ENCODE measurements around the gene RPEL1. TPM values are rescaled to one million over a fixed set of nuclear protein-coding genes. Genes with fewer than 3 reads are reported as not detected.
"Not testable (repeated sequence)": the region's sequence is repeated elsewhere in the genome, so short reads cannot be mapped to it uniquely, and the experiment has no call there.

RPEL1 gene
- polyA plus RNA-seq, 4 donors, result 0.11 to 0.21 (median 0.16) TPM

DNA sequence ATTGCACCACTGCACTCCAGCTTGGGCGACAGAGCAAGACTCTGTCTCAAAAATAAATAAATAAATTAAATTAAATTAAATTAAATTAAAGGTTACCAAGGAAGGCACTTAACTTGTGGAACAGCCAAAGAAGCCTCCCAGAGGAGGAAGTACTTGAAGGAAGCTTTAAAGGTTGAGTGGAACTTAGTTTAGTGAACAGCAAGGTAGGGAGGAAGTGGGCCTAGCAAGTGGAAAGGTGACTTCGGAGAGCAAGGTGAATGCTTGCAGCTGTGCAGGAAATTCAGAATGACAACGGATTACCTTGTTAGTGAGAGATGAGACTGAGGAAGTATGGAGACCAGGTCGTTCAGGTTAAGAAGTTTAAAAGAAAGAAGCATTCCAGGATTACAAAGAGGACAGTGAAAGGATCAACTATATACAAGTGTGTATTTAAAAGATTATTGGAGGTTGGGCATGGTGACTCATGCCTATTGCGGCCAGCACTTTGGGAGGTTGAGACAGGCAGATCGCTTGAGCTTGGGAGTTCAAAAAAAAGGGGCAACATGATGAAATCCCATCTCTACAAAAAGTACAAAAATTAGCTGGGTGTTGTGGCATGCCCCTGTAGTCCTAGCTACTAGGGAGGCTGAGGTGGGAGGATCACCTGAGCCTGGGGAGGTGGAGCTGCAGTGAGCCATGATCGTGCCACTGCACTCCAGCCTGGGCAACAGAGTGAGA is 12.8 kb upstream of the RPEL1 start:
- DNase-seq (ENCODE audit: low read depth in 4 of 4, low spot score in 3 of 4), result no peak

DNA sequence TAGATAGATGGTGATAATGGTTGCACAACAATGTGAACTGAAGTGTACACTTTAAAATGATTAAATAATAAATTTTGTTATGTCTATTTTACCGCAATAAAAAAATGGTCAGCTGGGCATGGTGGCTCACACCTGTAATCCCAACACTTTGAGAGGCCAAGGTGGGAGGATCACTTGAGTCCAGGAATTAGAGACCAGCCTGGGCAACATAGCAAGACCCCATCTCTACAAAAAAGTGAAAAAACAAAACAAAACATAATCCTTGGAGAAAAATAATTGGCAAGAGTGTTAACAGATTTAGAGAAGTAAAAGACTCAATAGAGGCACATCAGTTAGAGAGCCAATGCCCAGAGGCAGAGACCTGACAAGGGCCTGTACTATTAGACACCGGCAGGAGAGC is 9.9 kb upstream of the RPEL1 start:
- DNase-seq (ENCODE audit: low read depth in 4 of 4, low spot score in 3 of 4), result no peak

DNA sequence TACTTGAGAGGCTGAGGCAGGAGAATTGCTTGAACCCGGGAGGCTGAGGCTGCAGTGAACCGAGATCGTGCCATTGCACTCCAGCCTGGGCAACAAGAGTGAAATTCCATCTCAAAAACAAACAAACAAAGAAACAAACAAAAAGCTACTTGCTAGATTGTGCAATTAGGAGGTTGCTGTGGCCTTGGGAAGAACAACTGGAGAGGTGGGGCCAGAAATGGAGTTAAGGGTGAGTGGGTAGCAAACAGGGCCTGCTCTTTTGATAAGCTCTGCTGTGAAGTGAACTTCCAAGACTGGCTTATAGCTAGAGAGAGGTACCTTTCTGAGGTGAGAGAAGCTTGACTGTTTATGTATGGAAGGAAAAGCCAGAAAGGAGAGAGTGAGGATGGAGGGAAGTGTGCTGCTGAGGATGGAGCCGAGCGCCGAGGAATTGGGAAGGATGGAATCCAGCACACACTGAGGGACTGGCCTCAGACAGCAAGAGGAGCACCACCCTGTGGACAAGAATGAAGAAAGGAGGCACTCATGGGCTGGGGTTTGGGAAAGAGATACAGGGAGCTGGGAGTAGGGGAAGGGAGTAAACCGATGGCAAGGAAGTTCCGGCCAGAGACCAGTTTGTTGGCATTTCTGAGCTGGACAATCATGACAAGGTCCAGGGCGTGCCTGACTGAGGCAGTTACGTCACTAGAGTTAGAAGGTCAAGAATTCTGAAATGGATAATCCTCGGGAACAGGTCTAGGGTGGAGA is 7.0 kb upstream of the RPEL1 start:
- DNase-seq (ENCODE audit: low read depth in 4 of 4, low spot score in 3 of 4), result no peak

DNA sequence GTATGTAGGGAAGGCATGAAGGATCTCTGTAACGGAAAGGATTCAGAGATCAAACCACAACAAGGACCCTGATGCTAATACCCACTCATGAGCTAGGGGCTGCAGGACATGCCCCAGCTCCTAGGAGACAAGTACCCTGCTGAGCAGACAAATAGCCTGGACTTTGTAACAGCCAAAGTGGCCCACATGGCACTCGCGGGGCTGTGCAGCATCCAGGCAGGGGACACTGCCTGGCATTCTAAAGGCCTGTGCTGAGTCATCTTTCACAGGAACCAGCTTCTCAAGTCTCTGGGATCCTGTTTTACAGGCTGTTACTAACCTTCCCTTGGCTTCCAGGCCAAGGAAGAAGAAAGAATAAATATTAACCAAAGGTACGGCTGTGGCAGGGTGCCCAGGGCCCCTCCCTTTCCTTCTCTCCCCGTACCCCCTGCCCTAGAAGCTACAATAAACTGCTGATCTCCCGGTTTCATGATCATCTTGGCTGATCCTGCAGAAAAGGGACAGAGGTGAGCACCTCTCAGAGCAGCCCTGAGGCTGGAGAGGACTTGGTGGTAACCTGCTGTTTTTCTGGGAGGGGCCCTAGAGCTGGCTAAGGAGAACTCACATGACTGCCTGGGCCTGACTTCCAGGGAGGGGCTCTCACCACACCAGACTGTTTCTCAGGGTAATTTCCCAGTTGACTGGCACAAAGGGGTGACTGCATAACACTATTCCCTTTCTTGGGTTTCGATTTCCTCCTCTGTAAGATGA is 4.2 kb upstream of the RPEL1 start:
- DNase-seq (ENCODE audit: low read depth in 4 of 4, low spot score in 3 of 4), result peak in 1 of 4 donors; percentile 41

DNA sequence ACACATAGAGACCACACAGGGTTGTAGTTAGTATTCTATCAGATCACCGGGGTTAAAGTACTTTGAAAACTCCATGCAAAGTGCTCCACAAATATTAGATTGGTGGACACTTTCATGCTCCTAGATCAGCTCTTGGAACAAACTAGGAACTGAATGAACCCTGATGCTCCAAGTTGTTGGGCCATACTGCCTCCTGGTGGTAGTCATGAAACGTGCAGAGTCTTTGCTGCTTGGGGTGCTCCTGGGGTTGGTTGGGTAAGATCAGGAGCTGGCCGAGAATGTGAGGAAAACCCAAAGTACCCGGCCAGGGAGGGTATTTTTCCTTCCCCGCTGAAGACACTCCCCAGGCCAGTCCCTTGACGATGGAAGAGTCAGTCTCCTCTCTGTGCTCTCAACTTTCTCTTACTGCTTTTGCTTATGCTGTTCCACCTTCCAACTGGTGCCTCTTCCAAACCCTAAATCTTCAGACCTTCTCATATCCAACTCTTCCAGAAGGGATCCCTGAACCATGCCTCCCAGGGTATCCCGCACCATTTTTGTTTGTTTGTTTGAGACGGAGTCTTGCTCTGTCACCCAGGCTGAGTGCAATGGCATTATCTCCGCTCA is 918 bp upstream of the RPEL1 start:
- DNase-seq (ENCODE audit: low read depth in 4 of 4, low spot score in 3 of 4), result peak in 3 of 4 donors; percentile 45 to 64 (median 56)

DNA sequence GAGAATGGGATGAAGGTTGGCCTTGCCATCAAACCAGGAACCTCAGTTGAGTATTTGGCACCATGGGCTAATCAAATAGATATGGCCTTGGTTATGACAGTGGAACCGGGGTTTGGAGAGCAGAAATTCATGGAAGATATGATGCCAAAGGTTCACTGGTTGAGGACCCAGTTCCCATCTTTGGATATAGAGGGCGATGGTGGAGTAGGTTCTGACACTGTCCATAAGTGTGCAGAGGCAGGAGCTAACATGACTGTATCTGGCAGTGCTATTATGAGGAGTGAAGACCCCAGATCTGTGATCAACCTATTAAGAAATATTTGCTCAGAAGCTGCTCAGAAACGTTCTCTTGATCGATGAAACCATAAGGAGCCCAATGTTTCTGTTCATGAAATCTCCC is 637 bp downstream of the RPEL1 start:
- DNase-seq (ENCODE audit: low read depth in 4 of 4, low spot score in 3 of 4), result no peak

DNA sequence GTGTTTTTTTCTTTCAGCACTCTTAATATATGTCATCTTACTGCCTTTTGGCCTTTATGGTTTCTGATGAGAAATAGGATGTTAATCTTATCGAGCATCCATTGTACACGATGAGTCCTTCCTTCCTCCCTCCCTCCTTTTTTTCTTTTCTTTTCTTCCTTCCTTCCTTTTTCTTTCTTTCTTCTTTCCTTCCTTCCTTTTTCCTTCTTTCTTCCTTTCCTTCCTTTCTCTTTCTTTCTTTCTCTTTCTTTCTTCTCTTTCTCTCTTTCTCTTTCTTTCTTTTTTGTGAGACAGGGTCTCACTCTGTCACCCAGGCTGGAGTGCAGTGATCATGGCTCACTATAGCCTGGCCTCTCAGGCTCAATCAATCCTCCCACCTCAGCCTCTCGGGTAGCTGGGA is 8.4 kb downstream of the RPEL1 start:
- DNase-seq (ENCODE audit: low read depth in 4 of 4, low spot score in 3 of 4), result no peak

DNA sequence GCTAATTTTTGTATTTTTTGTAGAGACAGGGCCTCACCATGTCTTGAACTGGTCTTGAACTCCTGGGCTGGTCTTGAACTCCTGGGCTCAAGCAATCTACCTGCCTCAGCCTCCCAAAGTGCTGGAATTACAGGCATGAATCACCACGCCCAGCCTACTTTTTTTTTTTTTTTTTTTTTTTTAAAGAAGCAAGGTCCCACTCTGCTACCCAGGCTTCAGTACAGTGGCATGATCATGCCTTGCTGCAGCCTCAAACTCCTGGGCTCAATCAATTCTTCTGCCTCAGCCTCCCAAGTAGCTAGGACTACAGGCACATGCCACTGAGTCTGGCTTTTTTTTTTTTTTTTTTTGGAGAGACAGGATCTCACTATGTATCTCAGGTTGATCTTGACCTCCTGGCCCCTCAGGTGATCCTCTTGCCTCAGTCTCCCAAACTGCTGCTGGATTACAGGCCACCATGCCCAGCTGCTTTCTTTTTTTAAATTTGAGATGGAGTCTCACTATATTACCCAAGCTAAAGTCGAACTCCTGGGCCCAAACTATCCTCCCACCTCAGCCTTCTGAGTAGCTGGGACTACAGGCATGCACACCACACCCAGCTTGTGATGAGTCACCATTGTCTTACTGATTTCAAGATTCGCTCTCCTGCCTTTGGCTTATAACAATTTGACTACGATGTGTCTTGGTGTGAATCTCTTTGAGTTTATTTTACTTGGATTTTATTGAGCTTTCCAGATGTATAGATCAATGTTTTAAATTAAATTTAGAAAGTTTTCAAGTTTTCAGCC is 9.0 kb downstream of the RPEL1 start:
- DNase-seq (ENCODE audit: low read depth in 4 of 4, low spot score in 3 of 4), result no peak

DNA sequence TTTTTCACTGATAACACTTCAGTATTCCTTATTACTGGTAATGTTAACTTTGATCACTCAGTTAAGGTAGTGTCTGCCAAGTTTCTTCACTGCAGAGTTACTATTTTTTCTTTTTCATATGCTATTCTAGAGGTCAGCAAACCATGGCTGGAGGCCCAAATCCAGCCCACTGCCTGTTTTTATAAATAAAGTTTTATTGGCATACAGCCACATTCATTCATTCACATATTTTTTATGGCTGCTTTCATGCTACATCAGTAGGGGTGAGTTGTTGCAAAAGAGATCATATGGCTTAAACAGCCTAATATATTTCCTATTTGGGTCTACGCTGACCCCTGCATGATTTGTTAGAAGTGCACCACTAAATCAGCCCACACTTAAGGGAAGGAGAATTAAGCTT is 10.9 kb downstream of the RPEL1 start:
- no peak for DNase-seq (ENCODE audit: low read depth in 4 of 4, low spot score in 3 of 4)

DNA sequence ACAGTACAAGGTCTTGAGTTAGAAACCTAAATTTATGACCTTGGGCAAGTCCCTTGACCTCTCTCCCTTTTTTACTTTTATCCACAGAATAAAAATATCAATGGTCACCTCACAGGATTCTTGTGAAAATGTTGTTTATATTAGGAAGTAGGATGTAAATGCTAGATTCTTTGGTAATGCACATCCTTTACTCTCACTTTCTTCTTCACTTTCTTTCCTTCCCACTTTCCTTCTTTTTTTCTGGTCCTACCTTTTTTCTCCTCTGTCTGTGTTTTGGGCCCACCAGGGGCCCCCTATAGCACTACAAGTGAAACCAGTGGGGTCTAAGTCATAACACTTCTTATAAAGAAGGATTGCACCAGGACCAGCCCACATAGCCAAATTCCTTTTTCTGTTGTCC is 12.1 kb downstream of the RPEL1 start:
- DNase-seq (ENCODE audit: low read depth in 4 of 4, low spot score in 3 of 4), result no peak

DNA sequence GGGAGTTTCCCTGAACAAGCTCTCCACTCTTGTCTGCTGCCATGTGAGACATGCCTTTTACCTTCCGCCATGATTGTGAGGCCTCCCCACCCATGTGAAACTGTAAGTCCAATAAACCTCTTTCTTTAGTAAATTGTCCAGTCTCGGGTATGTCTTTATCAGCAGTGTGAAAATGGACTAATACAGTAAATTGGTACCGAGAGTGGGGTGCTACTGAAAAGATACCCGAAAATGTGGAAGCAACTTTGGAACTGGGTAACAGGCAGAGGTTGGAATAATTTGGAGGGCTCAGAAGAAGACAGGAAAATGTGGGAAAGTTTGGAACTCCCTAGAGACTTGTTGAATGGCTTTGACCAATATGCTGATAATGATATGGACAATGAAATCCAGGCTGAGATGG is 13.2 kb downstream of the RPEL1 start:
- DNase-seq (ENCODE audit: low read depth in 4 of 4, low spot score in 3 of 4), result not testable (repeated sequence)

DNA sequence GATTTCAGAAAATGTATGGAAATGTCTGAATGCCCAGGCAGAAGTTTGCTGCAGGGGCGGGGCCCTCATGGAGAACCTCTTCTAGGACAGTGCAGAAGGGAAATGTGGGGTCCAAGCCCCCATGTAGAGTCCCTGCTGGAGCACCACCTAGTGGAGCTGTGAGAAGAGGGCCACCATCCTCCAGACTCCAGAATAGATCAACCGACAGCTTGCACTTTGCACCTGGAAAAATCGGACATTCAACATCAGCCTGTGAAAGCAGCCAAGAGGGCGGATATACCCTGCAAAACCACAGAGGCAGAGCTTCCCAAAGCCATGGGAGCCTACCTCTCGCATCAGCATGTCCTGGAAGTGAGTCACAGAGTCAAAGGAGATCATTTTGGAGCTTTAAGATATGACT is 14.3 kb downstream of the RPEL1 start:
- no peak for DNase-seq (ENCODE audit: low read depth in 4 of 4, low spot score in 3 of 4)

DNA sequence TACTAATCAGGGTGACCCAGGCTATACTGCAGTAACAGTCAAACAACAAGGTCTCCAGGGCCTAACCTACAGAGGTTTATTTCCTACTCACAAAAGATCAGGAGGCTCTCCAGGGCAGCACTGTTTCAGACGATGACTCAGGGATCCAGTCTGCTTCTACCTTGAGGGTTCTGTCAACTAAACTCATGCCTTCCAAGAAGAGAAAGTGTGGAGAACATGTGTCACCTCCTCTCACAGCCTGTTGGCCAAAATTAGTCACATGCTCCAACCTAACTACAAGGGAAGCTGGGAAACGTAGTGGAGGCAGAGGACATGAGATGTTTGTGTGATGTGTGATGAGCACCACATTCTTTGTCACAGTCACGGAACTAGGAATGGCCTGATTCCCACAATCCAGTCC is 16.5 kb downstream of the RPEL1 start:
- no peak for DNase-seq (ENCODE audit: low read depth in 4 of 4, low spot score in 3 of 4)

DNA sequence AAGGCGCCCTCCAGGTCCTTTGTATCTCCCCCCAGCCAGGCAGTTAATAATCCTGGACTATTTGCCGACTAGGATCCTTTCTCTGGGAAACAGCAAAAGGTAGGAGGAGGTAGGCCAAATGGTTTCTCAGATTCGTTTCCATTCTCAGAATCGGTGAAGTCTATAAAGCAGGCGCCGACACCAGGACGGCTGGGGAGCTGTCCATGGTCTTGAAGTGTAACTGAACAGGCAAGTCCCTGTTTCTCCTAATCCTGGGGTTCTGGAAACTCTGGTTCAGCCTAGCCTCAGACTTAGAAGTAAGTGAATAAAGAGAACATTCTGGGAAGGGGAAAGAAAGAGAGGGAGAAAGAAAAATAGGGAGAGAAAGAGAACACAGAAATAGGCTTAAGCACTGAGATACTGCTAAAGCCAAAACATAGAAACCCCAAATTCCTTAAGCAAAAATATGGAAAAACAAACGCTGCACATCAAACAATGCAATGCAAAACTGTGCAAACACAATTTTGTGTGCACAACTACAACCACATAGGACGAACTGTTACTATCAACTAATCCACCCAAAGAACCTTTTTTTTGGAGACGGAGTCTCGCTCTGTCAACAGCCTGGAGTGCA is 20.1 kb downstream of the RPEL1 start:
- peak; percentile 71 to 80 (median 75) for DNase-seq (ENCODE audit: low read depth in 4 of 4, low spot score in 3 of 4)

DNA sequence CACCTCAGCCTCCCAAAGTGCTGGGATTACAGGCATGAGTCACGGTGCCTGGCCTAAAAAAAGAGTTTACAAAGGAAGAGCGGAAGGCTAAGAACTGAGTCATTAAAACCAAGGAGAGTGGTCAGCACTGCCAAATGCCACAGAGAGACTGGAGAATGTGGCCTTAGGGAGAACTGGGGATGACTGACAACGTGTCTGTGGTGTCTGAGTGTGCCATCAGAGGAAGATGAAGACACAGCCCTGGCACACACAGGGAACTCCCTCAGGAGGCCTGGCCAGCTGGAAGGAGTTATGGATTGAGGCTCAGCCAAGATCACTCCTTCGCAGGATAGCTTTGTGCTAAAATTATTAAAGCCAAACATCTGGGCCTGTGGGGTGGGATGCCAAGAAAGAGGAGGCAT is 27.4 kb downstream of the RPEL1 start:
- DNase-seq (ENCODE audit: low read depth in 4 of 4, low spot score in 3 of 4), result no peak

DNA sequence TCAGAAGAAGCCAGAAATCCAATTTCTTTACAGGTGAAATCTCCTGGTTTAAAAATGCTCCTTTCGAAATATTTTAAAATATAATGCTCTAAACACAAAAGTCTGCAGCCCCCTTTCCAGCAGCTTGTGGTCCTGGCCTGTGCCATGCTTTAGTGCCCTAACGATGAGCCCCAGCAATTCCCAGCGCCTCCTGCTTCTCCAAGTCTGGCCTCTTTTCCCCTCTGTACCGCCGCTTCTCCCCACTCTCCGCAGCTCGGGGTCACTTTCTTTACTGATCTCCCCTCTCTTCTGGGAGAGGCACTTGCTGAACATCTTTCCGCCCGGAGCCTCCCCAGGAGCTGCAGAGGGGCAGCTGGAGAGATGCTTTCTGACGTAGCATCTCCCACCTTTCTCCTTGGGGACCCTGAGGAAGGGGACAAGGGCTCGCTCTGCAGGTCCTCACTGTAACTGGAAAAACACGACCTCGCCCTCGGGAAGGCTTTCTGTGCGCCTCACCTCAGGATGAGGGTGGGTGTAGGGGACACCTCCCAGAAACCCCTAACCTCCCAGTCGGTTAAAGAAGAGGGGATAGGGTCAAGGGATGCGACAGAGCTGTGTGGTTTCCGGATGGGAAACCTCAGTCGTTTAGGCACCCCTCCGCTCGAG is 30.7 kb downstream of the RPEL1 start:
- no peak for DNase-seq (ENCODE audit: low read depth in 4 of 4, low spot score in 3 of 4)

DNA sequence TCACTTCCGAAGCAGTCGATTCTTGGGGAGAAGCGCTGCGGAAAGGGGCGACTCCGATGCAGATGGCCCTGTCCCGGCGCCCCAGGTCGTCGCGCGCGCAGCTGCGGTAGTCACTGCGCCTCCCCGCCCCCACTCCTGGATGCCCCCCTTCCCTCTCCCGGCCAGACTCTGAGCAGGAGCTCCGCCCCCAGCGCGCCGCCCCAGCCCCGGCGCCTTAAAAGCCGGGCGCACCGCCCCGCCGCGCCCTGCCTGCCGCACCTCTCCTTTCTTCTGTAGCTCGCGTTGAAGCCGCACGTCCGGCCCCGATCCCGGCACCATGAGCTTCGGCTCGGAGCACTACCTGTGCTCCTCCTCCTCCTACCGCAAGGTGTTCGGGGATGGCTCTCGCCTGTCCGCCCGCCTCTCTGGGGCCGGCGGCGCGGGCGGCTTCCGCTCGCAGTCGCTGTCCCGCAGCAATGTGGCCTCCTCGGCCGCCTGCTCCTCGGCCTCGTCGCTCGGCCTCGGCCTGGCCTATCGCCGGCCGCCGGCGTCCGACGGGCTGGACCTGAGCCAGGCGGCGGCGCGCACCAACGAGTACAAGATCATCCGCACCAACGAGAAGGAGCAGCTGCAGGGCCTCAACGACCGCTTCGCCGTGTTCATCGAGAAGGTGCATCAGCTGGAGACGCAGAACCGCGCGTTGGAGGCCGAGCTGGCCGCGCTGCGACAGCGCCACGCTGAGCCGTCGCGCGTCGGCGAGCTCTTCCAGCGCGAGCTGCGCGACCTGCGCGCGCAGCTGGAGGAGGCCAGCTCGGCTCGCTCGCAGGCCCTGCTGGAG is 31.4 kb downstream of the RPEL1 start, which contains the start of gene INA:
INA (plus strand) TSS at position 243 of the 817 bp plus-strand sequence; CDS start at position 317, 74 bp downstream.
- peak in 3 of 4 donors; percentile 35 to 42 (median 40) for DNase-seq (ENCODE audit: low read depth in 4 of 4, low spot score in 3 of 4)
